GM23338 (cell line): Measurements from ENCODE around the gene MRE11.

Experiments used
- CREB1 ChIP-seq: fragments of 250-450 bp; sonication (Bioruptor Pico); IDR thresholded peaks from 2 replicates; pipeline ENCODE4 v1.5.0; 2020; ENCODE audit warnings: low read depth, mild to moderate bottlenecking, moderate library complexity
- EZH2 ChIP-seq: fragments of 200-600 bp; sonication (generic); IDR thresholded peaks from one replicate; pipeline ENCODE4 v1.8.0; 2017; ENCODE audit warnings: antibody characterized with exemption, mild to moderate bottlenecking, low read depth; ENCODE audit not compliant: unreplicated experiment
- EZH2phosphoT487 ChIP-seq: fragments of 200-600 bp; sonication (generic); IDR thresholded peaks from one replicate; pipeline ENCODE4 v1.8.1; 2018; ENCODE audit warnings: antibody characterized with exemption; ENCODE audit not compliant: unreplicated experiment
- JUNB ChIP-seq: IDR thresholded peaks from one replicate; pipeline ENCODE4 v1.6.1; 2016; ENCODE audit warnings: antibody characterized with exemption; ENCODE audit not compliant: unreplicated experiment
- NANOG ChIP-seq: IDR thresholded peaks from 2 replicates; pipeline ENCODE4 v1.6.1; 2016; ENCODE audit warnings: antibody characterized with exemption, borderline replicate concordance
- POLR2AphosphoS5 ChIP-seq: IDR thresholded peaks from 2 replicates; pipeline ENCODE4 v1.6.1; 2016; ENCODE audit warnings: antibody characterized with exemption, low read depth
- STAT1 ChIP-seq: IDR thresholded peaks from one replicate; pipeline ENCODE4 v1.6.1; 2016; ENCODE audit warnings: antibody characterized with exemption; ENCODE audit not compliant: unreplicated experiment
- ZNF114 ChIP-seq: fragments of 250-450 bp; sonication (Bioruptor Pico); IDR thresholded peaks from 2 replicates; pipeline ENCODE4 v1.5.0; 2020; ENCODE audit warnings: mild to moderate bottlenecking, moderate library complexity
- ZNF331 ChIP-seq: fragments of 250-450 bp; sonication (Bioruptor Pico); IDR thresholded peaks from 2 replicates; pipeline ENCODE4 v1.5.0; 2020; ENCODE audit warnings: low read depth, mild to moderate bottlenecking, moderate library complexity
- TF ChIP-seq, protein P1 (sequence below), 2 experiments: fragments of 200-600 bp in 1 of 2; sonication (generic) in 1 of 2; conservative IDR thresholded peaks; 2 replicates each; pipeline versions ENCODE4 v1.5.1 to v1.6.1; 2016 to 2017; ENCODE audit warnings: antibody characterized with exemption in 2 of 2, low read depth in 2 of 2, mild to moderate bottlenecking in 2 of 2, moderate library complexity in 1 of 2
- TF ChIP-seq, protein P2 (sequence below): IDR thresholded peaks from one replicate; pipeline ENCODE4 v1.6.1; 2018; ENCODE audit warnings: antibody characterized with exemption; ENCODE audit not compliant: unreplicated experiment
- TF ChIP-seq, protein P3 (sequence below): IDR thresholded peaks from 2 replicates; pipeline ENCODE4 v1.6.1; 2016; ENCODE audit warnings: antibody characterized with exemption
- TF ChIP-seq, protein P4 (sequence below): fragments of 250-450 bp; sonication (Bioruptor Pico); IDR thresholded peaks from 2 replicates; pipeline ENCODE4 v1.5.0; 2020; ENCODE audit warnings: mild to moderate bottlenecking, moderate library complexity

DNA sequence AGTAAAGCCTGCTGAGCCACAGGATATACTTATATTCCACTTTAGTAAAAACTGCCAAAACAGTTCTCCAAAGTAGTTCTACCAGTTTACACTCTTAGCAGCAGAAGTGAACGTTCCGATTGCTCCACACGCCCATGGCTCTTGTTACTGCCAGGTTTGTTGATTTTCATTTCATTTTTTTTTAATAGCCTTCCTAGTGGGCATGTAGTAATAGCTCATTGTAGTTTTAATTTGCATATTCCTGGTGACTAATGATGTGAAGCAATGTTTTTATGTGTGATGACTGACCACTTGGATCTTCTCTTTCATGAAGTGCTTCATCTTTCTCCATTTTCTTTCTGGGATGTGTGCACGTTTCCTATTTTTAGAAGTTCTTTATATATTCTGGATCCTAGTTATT is 13.8 kb upstream of the MRE11 start:
- TF ChIP-seq, protein P1, sequence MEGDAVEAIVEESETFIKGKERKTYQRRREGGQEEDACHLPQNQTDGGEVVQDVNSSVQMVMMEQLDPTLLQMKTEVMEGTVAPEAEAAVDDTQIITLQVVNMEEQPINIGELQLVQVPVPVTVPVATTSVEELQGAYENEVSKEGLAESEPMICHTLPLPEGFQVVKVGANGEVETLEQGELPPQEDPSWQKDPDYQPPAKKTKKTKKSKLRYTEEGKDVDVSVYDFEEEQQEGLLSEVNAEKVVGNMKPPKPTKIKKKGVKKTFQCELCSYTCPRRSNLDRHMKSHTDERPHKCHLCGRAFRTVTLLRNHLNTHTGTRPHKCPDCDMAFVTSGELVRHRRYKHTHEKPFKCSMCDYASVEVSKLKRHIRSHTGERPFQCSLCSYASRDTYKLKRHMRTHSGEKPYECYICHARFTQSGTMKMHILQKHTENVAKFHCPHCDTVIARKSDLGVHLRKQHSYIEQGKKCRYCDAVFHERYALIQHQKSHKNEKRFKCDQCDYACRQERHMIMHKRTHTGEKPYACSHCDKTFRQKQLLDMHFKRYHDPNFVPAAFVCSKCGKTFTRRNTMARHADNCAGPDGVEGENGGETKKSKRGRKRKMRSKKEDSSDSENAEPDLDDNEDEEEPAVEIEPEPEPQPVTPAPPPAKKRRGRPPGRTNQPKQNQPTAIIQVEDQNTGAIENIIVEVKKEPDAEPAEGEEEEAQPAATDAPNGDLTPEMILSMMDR (conservative IDR thresholded peaks at IDR 0.05; ENCODE audit: low read depth in 2 of 2) = no peak
- no peak for TF ChIP-seq EZH2
- TF ChIP-seq POLR2AphosphoS5 = no peak
- TF ChIP-seq, protein P2, sequence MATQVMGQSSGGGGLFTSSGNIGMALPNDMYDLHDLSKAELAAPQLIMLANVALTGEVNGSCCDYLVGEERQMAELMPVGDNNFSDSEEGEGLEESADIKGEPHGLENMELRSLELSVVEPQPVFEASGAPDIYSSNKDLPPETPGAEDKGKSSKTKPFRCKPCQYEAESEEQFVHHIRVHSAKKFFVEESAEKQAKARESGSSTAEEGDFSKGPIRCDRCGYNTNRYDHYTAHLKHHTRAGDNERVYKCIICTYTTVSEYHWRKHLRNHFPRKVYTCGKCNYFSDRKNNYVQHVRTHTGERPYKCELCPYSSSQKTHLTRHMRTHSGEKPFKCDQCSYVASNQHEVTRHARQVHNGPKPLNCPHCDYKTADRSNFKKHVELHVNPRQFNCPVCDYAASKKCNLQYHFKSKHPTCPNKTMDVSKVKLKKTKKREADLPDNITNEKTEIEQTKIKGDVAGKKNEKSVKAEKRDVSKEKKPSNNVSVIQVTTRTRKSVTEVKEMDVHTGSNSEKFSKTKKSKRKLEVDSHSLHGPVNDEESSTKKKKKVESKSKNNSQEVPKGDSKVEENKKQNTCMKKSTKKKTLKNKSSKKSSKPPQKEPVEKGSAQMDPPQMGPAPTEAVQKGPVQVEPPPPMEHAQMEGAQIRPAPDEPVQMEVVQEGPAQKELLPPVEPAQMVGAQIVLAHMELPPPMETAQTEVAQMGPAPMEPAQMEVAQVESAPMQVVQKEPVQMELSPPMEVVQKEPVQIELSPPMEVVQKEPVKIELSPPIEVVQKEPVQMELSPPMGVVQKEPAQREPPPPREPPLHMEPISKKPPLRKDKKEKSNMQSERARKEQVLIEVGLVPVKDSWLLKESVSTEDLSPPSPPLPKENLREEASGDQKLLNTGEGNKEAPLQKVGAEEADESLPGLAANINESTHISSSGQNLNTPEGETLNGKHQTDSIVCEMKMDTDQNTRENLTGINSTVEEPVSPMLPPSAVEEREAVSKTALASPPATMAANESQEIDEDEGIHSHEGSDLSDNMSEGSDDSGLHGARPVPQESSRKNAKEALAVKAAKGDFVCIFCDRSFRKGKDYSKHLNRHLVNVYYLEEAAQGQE = no peak
- TF ChIP-seq CREB1 (CRISPR knock-in tag) = no peak
- TF ChIP-seq, protein P3, sequence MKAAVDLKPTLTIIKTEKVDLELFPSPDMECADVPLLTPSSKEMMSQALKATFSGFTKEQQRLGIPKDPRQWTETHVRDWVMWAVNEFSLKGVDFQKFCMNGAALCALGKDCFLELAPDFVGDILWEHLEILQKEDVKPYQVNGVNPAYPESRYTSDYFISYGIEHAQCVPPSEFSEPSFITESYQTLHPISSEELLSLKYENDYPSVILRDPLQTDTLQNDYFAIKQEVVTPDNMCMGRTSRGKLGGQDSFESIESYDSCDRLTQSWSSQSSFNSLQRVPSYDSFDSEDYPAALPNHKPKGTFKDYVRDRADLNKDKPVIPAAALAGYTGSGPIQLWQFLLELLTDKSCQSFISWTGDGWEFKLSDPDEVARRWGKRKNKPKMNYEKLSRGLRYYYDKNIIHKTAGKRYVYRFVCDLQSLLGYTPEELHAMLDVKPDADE = no peak
- TF ChIP-seq EZH2phosphoT487 = no peak
- TF ChIP-seq JUNB = no peak
- TF ChIP-seq STAT1 = no peak
- no peak for TF ChIP-seq NANOG
- TF ChIP-seq ZNF331 = no peak
- no peak for TF ChIP-seq ZNF114 (CRISPR knock-in tag)
- TF ChIP-seq, protein P4, sequence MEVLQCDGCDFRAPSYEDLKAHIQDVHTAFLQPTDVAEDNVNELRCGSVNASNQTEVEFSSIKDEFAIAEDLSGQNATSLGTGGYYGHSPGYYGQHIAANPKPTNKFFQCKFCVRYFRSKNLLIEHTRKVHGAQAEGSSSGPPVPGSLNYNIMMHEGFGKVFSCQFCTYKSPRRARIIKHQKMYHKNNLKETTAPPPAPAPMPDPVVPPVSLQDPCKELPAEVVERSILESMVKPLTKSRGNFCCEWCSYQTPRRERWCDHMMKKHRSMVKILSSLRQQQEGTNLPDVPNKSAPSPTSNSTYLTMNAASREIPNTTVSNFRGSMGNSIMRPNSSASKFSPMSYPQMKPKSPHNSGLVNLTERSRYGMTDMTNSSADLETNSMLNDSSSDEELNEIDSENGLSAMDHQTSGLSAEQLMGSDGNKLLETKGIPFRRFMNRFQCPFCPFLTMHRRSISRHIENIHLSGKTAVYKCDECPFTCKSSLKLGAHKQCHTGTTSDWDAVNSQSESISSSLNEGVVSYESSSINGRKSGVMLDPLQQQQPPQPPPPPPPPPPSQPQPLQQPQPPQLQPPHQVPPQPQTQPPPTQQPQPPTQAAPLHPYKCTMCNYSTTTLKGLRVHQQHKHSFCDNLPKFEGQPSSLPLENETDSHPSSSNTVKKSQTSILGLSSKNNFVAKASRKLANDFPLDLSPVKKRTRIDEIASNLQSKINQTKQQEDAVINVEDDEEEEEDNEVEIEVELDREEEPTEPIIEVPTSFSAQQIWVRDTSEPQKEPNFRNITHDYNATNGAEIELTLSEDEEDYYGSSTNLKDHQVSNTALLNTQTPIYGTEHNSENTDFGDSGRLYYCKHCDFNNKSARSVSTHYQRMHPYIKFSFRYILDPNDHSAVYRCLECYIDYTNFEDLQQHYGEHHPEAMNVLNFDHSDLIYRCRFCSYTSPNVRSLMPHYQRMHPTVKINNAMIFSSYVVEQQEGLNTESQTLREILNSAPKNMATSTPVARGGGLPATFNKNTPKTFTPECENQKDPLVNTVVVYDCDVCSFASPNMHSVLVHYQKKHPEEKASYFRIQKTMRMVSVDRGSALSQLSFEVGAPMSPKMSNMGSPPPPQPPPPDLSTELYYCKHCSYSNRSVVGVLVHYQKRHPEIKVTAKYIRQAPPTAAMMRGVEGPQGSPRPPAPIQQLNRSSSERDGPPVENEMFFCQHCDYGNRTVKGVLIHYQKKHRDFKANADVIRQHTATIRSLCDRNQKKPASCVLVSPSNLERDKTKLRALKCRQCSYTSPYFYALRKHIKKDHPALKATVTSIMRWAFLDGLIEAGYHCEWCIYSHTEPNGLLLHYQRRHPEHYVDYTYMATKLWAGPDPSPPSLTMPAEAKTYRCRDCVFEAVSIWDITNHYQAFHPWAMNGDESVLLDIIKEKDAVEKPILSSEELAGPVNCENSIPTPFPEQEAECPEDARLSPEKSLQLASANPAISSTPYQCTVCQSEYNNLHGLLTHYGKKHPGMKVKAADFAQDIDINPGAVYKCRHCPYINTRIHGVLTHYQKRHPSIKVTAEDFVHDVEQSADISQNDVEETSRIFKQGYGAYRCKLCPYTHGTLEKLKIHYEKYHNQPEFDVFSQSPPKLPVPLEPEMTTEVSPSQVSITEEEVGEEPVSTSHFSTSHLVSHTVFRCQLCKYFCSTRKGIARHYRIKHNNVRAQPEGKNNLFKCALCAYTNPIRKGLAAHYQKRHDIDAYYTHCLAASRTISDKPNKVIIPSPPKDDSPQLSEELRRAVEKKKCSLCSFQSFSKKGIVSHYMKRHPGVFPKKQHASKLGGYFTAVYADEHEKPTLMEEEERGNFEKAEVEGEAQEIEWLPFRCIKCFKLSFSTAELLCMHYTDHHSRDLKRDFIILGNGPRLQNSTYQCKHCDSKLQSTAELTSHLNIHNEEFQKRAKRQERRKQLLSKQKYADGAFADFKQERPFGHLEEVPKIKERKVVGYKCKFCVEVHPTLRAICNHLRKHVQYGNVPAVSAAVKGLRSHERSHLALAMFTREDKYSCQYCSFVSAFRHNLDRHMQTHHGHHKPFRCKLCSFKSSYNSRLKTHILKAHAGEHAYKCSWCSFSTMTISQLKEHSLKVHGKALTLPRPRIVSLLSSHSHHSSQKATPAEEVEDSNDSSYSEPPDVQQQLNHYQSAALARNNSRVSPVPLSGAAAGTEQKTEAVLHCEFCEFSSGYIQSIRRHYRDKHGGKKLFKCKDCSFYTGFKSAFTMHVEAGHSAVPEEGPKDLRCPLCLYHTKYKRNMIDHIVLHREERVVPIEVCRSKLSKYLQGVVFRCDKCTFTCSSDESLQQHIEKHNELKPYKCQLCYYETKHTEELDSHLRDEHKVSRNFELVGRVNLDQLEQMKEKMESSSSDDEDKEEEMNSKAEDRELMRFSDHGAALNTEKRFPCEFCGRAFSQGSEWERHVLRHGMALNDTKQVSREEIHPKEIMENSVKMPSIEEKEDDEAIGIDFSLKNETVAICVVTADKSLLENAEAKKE = no peak
